ENCODE results near the gene PPP1R16B.
"Not testable (repeated sequence)": the region's sequence is repeated elsewhere in the genome, so short reads cannot be mapped to it uniquely, and the experiment has no call there.

Gene PPP1R16B

DNA sequence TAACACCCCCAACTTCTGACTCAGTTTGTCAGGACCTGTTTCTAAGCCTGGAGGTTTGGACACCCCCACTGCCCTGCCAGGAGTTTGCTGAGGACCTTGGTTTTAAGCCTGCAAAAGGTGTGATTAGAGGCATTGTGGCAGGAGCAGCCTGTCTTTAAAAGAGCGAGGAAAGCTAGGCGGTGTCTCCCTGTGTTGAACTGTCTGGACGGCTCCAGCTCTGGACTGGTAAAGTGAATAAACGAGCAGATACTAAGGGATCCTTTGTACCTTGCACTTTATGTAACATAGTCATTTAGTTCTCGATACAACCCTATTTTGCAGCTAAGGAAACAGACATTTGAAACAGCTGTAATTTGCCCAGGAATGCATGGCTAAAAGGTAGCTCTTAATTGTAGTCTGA is 135.1 kb downstream of the PPP1R16B start:
- DNase-seq, result no peak

GRCh38 chr20:38941726-38942389 is 136.4 kb downstream of the PPP1R16B start:
- DNase-seq, result no peak

DNA sequence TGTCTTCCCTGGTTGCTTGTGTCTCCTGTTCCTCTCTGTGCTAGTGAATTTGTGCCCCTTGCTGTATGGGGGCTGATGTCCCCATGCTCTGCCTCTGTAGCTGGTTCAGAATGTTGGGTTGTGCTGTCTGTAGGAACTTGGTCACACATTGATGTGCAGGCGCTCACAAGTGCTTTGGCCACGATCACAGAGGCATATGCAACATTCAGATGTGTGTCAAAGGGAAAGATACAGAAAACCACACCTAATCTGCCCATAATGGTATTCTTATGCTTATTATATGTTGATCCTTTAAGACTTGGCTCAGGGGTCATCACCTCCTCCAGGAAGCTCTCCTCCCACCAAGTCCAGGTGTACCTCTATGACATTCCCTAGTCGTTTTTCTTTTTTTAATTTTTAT is 139.5 kb downstream of the PPP1R16B start:
- DNase-seq, result no peak

DNA sequence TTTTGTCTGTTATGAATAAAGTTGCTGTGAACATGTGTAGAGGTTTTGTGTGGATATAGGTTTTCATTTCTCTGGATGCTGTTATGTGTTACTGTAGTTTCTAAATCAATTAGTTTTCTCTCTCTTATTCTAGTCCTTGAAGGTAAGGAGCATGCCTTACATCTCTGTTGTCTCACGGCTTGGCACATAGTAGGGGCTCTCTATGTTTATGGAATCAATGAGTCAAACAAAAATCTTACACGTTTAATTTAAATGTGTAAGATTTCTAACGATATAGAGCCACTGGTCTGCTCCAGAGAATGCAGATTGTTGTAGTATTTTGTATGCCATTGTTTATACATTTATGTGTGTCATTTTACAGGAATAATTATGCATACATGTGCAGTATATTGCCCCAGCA is 141.3 kb downstream of the PPP1R16B start:
- no peak for DNase-seq

GRCh38 chr20:38947931-38948362 is 142.4 kb downstream of the PPP1R16B start:
- no peak for DNase-seq

- no peak for DNase-seq
Measured at GRCh38 chr20:38950254-38950653, 144.8 kb downstream of the PPP1R16B start.

- DNase-seq, result no peak
Measured at GRCh38 chr20:38951611-38952010, 146.1 kb downstream of the PPP1R16B start.

DNA sequence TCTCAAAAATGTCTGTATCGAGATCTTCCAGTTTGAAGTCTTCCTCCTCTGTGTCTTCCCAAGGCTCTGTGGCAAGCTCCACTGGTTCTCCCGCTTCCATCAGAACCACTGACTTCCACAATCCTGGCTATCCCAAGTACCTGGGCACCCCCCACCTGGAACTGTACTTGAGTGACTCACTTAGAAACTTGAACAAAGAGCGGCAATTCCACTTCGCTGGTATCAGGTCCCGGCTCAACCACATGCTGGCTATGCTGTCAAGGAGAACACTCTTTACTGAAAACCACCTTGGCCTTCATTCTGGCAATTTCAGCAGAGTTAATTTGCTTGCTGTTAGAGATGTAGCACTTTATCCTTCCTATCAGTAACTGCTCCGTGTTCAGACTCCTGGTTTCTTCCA is 146.7 kb downstream of the PPP1R16B start:
- DNase-seq, result no peak

GRCh38 chr20:38953630-38954340 is 148.3 kb downstream of the PPP1R16B start:
- no peak for DNase-seq

GRCh38 chr20:38957235-38957876 is 151.9 kb downstream of the PPP1R16B start:
- DNase-seq, result no peak

GRCh38 chr20:38957915-38958485 is 152.5 kb downstream of the PPP1R16B start:
- no peak for DNase-seq

GRCh38 chr20:38960187-38960687 is 154.7 kb downstream of the PPP1R16B start:
- not testable (repeated sequence) for DNase-seq

GRCh38 chr20:38961530-38962043 is 156.1 kb downstream of the PPP1R16B start:
- no peak for DNase-seq

GRCh38 chr20:38962044-38962927 is 156.8 kb downstream of the PPP1R16B start, which contains the start of gene DHX35:
DHX35 (plus strand) TSS chr20:38962344; CDS start chr20:38962368, 24 bp downstream.
- DNase-seq, result peak; percentile 68

GRCh38 chr20:38962928-38963401 is 157.5 kb downstream of the PPP1R16B start:
- DNase-seq, result no peak

GRCh38 chr20:38963745-38964144 is 158.2 kb downstream of the PPP1R16B start:
- DNase-seq, result no peak

DNA sequence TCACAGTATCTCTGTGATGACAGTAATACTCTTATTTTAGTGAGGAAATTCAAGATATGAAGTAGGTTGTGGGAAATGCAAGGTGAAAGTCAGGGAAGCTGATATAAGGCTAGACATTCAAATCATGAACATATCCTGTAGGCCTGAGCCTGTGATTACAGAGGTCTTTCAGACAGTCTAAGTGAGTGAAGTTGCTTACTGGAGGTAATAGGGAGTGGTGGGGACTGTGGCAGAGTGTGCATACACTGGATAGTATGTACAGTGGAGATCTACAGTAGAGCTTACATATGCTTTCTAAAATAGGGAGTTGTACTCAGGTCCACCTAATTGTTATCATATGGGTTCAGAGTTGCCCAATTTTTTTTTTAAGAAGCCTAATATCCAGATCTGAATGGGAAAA is 159.8 kb downstream of the PPP1R16B start:
- no peak for DNase-seq

GRCh38 chr20:38968090-38968489 is 162.6 kb downstream of the PPP1R16B start:
- DNase-seq, result no peak

DNA sequence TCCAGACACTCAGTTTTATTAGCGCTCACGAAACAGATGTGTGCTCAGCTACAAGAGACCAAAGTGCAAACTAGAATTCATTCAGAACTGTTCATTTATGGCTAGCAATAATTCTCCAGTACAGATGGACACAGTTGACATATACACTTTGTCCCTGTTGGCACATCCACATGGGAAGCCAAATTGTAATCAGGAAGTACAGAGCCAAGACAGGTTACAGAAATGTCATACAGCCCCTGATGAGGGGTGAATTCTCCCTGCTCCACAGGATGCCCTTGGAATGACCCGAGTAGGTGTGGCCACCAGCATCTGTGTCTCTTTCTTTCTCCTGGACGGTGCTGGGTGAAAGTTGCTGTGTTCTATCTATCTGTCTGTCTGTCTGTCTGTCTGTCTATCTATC is 164.2 kb downstream of the PPP1R16B start:
- DNase-seq, result no peak

GRCh38 chr20:38970302-38970701 is 164.8 kb downstream of the PPP1R16B start:
- DNase-seq, result no peak

Measured in cortex of kidney (tissue), 1 donor.